HG02852 (cell line): Measurements from ENCODE around the gene BLTP2.
"Not testable (repeated sequence)": the region's sequence is repeated elsewhere in the genome, so short reads cannot be mapped to it uniquely, and the experiment has no call there.

Source experiments
- ATAC-seq: cut with Tn5 transposase; IDR thresholded peaks from one replicate; pipeline ENCODE4 v1.9.1; 2021; ENCODE audit warnings: mild to moderate bottlenecking, moderate library complexity; ENCODE audit not compliant: unreplicated experiment

Gene BLTP2

GRCh38 chr17:28648698-28649097, 3.7 kb upstream of the BLTP2 start:
- no peak for ATAC-seq

- no peak for ATAC-seq
Observed at GRCh38 chr17:28646039-28646754, 1.2 kb upstream of the BLTP2 start.

- no peak for ATAC-seq
Observed at GRCh38 chr17:28645576-28645939, 600 bp upstream of the BLTP2 start.

- no peak for ATAC-seq
Observed at GRCh38 chr17:28643983-28644786, 773 bp downstream of the BLTP2 start.

GRCh38 chr17:28641579-28641978, 3.4 kb downstream of the BLTP2 start:
- ATAC-seq, result no peak

- ATAC-seq, result no peak
Observed at GRCh38 chr17:28635506-28635905, 9.5 kb downstream of the BLTP2 start.

GRCh38 chr17:28634206-28634865, 10.6 kb downstream of the BLTP2 start:
- ATAC-seq, result no peak

GRCh38 chr17:28626818-28627217, 18.1 kb downstream of the BLTP2 start:
- no peak for ATAC-seq

GRCh38 chr17:28624148-28624547, 20.8 kb downstream of the BLTP2 start:
- ATAC-seq, result no peak

- ATAC-seq, result no peak
Observed at GRCh38 chr17:28623696-28624095, 21.3 kb downstream of the BLTP2 start.

GRCh38 chr17:28622186-28622585, 22.8 kb downstream of the BLTP2 start:
- no peak for ATAC-seq

GRCh38 chr17:28620010-28620409, 24.9 kb downstream of the BLTP2 start:
- ATAC-seq, result no peak

- ATAC-seq, result no peak
Observed at GRCh38 chr17:28618464-28618863, 26.5 kb downstream of the BLTP2 start.

GRCh38 chr17:28616281-28616680, 28.7 kb downstream of the BLTP2 start:
- no peak for ATAC-seq

- ATAC-seq, result no peak
Observed at GRCh38 chr17:28615260-28615940, 29.6 kb downstream of the BLTP2 start.

- no peak for ATAC-seq
Observed at GRCh38 chr17:28613931-28614381, 31.0 kb downstream of the BLTP2 start, which contains the start of gene RSKR. Gene RSKR (minus strand): TSS chr17:28614185. CDS start chr17:28614161, 24 bp downstream.

- ATAC-seq, result no peak
Observed at GRCh38 chr17:28612936-28613872, 31.8 kb downstream of the BLTP2 start.

- ATAC-seq, result no peak
Observed at GRCh38 chr17:28612531-28612930, 32.4 kb downstream of the BLTP2 start.

GRCh38 chr17:28610376-28610775, 34.6 kb downstream of the BLTP2 start:
- ATAC-seq, result no peak

- not testable (repeated sequence) for ATAC-seq
Observed at GRCh38 chr17:28604031-28604430, 40.9 kb downstream of the BLTP2 start.
